ENCODE results near the gene RGS5. TPM values are rescaled to one million over a fixed set of nuclear protein-coding genes. Genes with fewer than 3 reads are reported as not detected.

RGS5 gene
- total RNA-seq, 1 donor from 2014 or later, result 4.9 TPM

GRCh38 chr1:163174524-163175437 is 27.9 kb downstream of the RGS5 start:
- Mint-ChIP-seq H3K4me3 (ENCODE audit: unreplicated experiment) (no peak overlapping the region), H3K4me1 (ENCODE audit: low read depth, unreplicated experiment) (peaks cover 13% of the 10 kb centered on the region), H3K27ac (ENCODE audit: unreplicated experiment) (peak overlapping the region; percentile 53), H3K36me3 (ENCODE audit: unreplicated experiment) (no peaks in the 10 kb centered on the region), H3K27me3 (ENCODE audit: unreplicated experiment) (peaks cover 3% of the 10 kb centered on the region), H3K9me3 (ENCODE audit: unreplicated experiment) (peaks cover 2% of the 10 kb centered on the region)
- DNase-seq, result peak; percentile 80
- TF ChIP-seq CTCF (IDR thresholded peaks at IDR 0.05; ENCODE audit: partially characterized antibody, unreplicated experiment), result peak; percentile 86

- no peak overlapping the region for H3K27ac Mint-ChIP-seq (ENCODE audit: unreplicated experiment)
Measured at GRCh38 chr1:163173121-163173520, 29.6 kb downstream of the RGS5 start.

GRCh38 chr1:163172596-163172995 is 30.1 kb downstream of the RGS5 start:
- DNase-seq, result no peak
- peaks cover 2% of the 10 kb centered on the region for H3K9me3 Mint-ChIP-seq (ENCODE audit: unreplicated experiment)
- no peak for TF ChIP-seq CTCF (IDR thresholded peaks at IDR 0.05; ENCODE audit: partially characterized antibody, unreplicated experiment)
- no peaks in the 10 kb centered on the region for H3K36me3 Mint-ChIP-seq (ENCODE audit: unreplicated experiment)
- H3K4me3 Mint-ChIP-seq (ENCODE audit: unreplicated experiment), result no peak overlapping the region
- H3K4me1 Mint-ChIP-seq (ENCODE audit: low read depth, unreplicated experiment), result peaks cover 13% of the 10 kb centered on the region
- no peak overlapping the region for H3K27ac Mint-ChIP-seq (ENCODE audit: unreplicated experiment)
- no peaks in the 10 kb centered on the region for H3K27me3 Mint-ChIP-seq (ENCODE audit: unreplicated experiment)

More at GRCh38 chr1:163173121-163173520, 29.6 kb downstream of the RGS5 start:
- H3K4me3 Mint-ChIP-seq (ENCODE audit: unreplicated experiment), result no peak overlapping the region
- no peaks in the 10 kb centered on the region for H3K36me3 Mint-ChIP-seq (ENCODE audit: unreplicated experiment)
- no peaks in the 10 kb centered on the region for H3K27me3 Mint-ChIP-seq (ENCODE audit: unreplicated experiment)
- DNase-seq, result no peak
- no peak for TF ChIP-seq CTCF (IDR thresholded peaks at IDR 0.05; ENCODE audit: partially characterized antibody, unreplicated experiment)
- H3K4me1 Mint-ChIP-seq (ENCODE audit: low read depth, unreplicated experiment), result peaks cover 13% of the 10 kb centered on the region
- peaks cover 2% of the 10 kb centered on the region for H3K9me3 Mint-ChIP-seq (ENCODE audit: unreplicated experiment)

GRCh38 chr1:163171826-163172225 is 30.9 kb downstream of the RGS5 start:
- Mint-ChIP-seq H3K27me3 (ENCODE audit: unreplicated experiment) (peaks cover 2% of the 10 kb centered on the region), H3K9me3 (ENCODE audit: unreplicated experiment) (peaks cover 2% of the 10 kb centered on the region), H3K4me1 (ENCODE audit: low read depth, unreplicated experiment) (peaks cover 13% of the 10 kb centered on the region), H3K4me3 (ENCODE audit: unreplicated experiment) (no peak overlapping the region), H3K27ac (ENCODE audit: unreplicated experiment) (no peak overlapping the region), H3K36me3 (ENCODE audit: unreplicated experiment) (no peaks in the 10 kb centered on the region)
- DNase-seq, result no peak
- TF ChIP-seq CTCF (IDR thresholded peaks at IDR 0.05; ENCODE audit: partially characterized antibody, unreplicated experiment), result no peak
